ENCODE measurements around the gene RELT. TPM values are rescaled to one million over a fixed set of nuclear protein-coding genes. Genes with fewer than 3 reads are reported as not detected.

RELT gene
- total RNA-seq, 1 donor from 2014 or later = 15.2 TPM

- H3K27me3 Mint-ChIP-seq (ENCODE audit: unreplicated experiment) = peaks cover 14% of the 10 kb centered on the region
- no peak for TF ChIP-seq CTCF (IDR thresholded peaks at IDR 0.05; ENCODE audit: unreplicated experiment)
- no peak overlapping the region for H3K27ac Mint-ChIP-seq (ENCODE audit: unreplicated experiment)
- H3K4me3 Mint-ChIP-seq (ENCODE audit: unreplicated experiment) = no peak overlapping the region
- H3K36me3 Mint-ChIP-seq (ENCODE audit: low read depth, unreplicated experiment) = peaks cover 7% of the 10 kb centered on the region
- DNase-seq (ENCODE audit: low spot score) = no peak
- H3K9me3 Mint-ChIP-seq (ENCODE audit: unreplicated experiment) = no peaks in the 10 kb centered on the region
- peaks cover 9% of the 10 kb centered on the region for H3K4me1 Mint-ChIP-seq (ENCODE audit: unreplicated experiment)
Observed at GRCh38 chr11:73396251-73396930, 20.2 kb downstream of the RELT start.

- peaks cover 14% of the 10 kb centered on the region for H3K27me3 Mint-ChIP-seq (ENCODE audit: unreplicated experiment)
- H3K36me3 Mint-ChIP-seq (ENCODE audit: low read depth, unreplicated experiment) = peaks cover 7% of the 10 kb centered on the region
- no peak for TF ChIP-seq CTCF (IDR thresholded peaks at IDR 0.05; ENCODE audit: unreplicated experiment)
- no peak overlapping the region for H3K27ac Mint-ChIP-seq (ENCODE audit: unreplicated experiment)
- H3K4me1 Mint-ChIP-seq (ENCODE audit: unreplicated experiment) = peaks cover 9% of the 10 kb centered on the region
- no peak for DNase-seq (ENCODE audit: low spot score)
- no peaks in the 10 kb centered on the region for H3K9me3 Mint-ChIP-seq (ENCODE audit: unreplicated experiment)
- H3K4me3 Mint-ChIP-seq (ENCODE audit: unreplicated experiment) = peak overlapping the region; percentile 34
Observed at GRCh38 chr11:73396985-73397384, 20.8 kb downstream of the RELT start.

- Mint-ChIP-seq H3K27me3 (ENCODE audit: unreplicated experiment) (peaks cover 14% of the 10 kb centered on the region), H3K36me3 (ENCODE audit: low read depth, unreplicated experiment) (peaks cover 7% of the 10 kb centered on the region), H3K9me3 (ENCODE audit: unreplicated experiment) (no peaks in the 10 kb centered on the region), H3K4me3 (ENCODE audit: unreplicated experiment) (no peak overlapping the region), H3K4me1 (ENCODE audit: unreplicated experiment) (peaks cover 9% of the 10 kb centered on the region), H3K27ac (ENCODE audit: unreplicated experiment) (no peak overlapping the region)
- no peak for TF ChIP-seq CTCF (IDR thresholded peaks at IDR 0.05; ENCODE audit: unreplicated experiment)
- DNase-seq (ENCODE audit: low spot score) = no peak
Observed at GRCh38 chr11:73397468-73398131, 21.4 kb downstream of the RELT start.

- no peak for DNase-seq (ENCODE audit: low spot score)
- Mint-ChIP-seq H3K4me1 (ENCODE audit: unreplicated experiment) (peaks cover 6% of the 10 kb centered on the region), H3K4me3 (ENCODE audit: unreplicated experiment) (no peak overlapping the region)
Observed at GRCh38 chr11:73398132-73398526, 21.9 kb downstream of the RELT start.

More at GRCh38 chr11:73398132-73398526, 21.9 kb downstream of the RELT start:
- no peaks in the 10 kb centered on the region for H3K9me3 Mint-ChIP-seq (ENCODE audit: unreplicated experiment)
- H3K27me3 Mint-ChIP-seq (ENCODE audit: unreplicated experiment) = peaks cover 11% of the 10 kb centered on the region
- H3K27ac Mint-ChIP-seq (ENCODE audit: unreplicated experiment) = no peak overlapping the region
- peaks cover 7% of the 10 kb centered on the region for H3K36me3 Mint-ChIP-seq (ENCODE audit: low read depth, unreplicated experiment)
- no peak for TF ChIP-seq CTCF (IDR thresholded peaks at IDR 0.05; ENCODE audit: unreplicated experiment)

Measured in endothelial cell (in vitro differentiated cells).